Fibroblast of skin of left quadriceps (primary cell): Measurements from ENCODE around the gene MAPK13.

ENCODE experiments used
- DNase-seq, 2 experiments: peaks; one replicate each; pipeline ENCODE4 v3.0.0-alpha.2; 2013; ENCODE audit warnings: low read depth in 2 of 2

MAPK13 gene

GRCh38 chr6:36149476-36149875 is 19.2 kb downstream of the MAPK13 start:
- DNase-seq, result no peak

- DNase-seq, result no peak
These were observed 20.0 kb downstream of the MAPK13 start for GRCh38 chr6:36150283-36150682.

- DNase-seq, result no peak
These were observed 24.0 kb downstream of the MAPK13 start for GRCh38 chr6:36154286-36154685.

GRCh38 chr6:36155662-36156061 is 25.3 kb downstream of the MAPK13 start:
- DNase-seq, result no peak

- peak in 1 of 2 experiments; percentile 7 for DNase-seq
These were observed 29.9 kb downstream of the MAPK13 start for GRCh38 chr6:36160147-36160760.

- DNase-seq, result no peak
These were observed 39.0 kb downstream of the MAPK13 start for GRCh38 chr6:36169023-36170007.

- no peak for DNase-seq
These were observed 40.4 kb downstream of the MAPK13 start for GRCh38 chr6:36170704-36171103.

GRCh38 chr6:36171573-36171972 is 41.3 kb downstream of the MAPK13 start:
- DNase-seq, result no peak

- no peak for DNase-seq
These were observed 46.9 kb downstream of the MAPK13 start for GRCh38 chr6:36177166-36177565.

GRCh38 chr6:36178544-36178943 is 48.2 kb downstream of the MAPK13 start:
- DNase-seq, result no peak

GRCh38 chr6:36180126-36180525 is 49.8 kb downstream of the MAPK13 start:
- DNase-seq, result no peak

GRCh38 chr6:36184311-36184710 is 54.0 kb downstream of the MAPK13 start:
- no peak for DNase-seq

- no peak for DNase-seq
These were observed 55.9 kb downstream of the MAPK13 start for GRCh38 chr6:36186199-36186598.

- no peak for DNase-seq
These were observed 57.1 kb downstream of the MAPK13 start for GRCh38 chr6:36187446-36187845.
